ENCODE results near the gene AGBL5.

The AGBL5 gene

GRCh38 chr2:27021253-27022049 lies 30.0 kb upstream of the AGBL5 start:
- DNase-seq: no peak
- in situ Hi-C loops (cut with HindIII; ENCODE audit: low pct_ligation_motif_present, low pct_unique_long_range_greater_than_20kb, low sequenced_read_pairs): no loop called here

- in situ Hi-C loops (cut with HindIII; ENCODE audit: low pct_ligation_motif_present, low pct_unique_long_range_greater_than_20kb, low sequenced_read_pairs): no loop called here
- no peak for DNase-seq
Measured at GRCh38 chr2:27023740-27024139, 27.7 kb upstream of the AGBL5 start.

- no peak for DNase-seq
- in situ Hi-C loops (cut with HindIII; ENCODE audit: low pct_ligation_motif_present, low pct_unique_long_range_greater_than_20kb, low sequenced_read_pairs): no loop called here
Measured at GRCh38 chr2:27024188-27024587, 27.3 kb upstream of the AGBL5 start.

GRCh38 chr2:27024812-27025211 lies 26.7 kb upstream of the AGBL5 start:
- no peak for DNase-seq
- in situ Hi-C loops (cut with HindIII; ENCODE audit: low pct_ligation_motif_present, low pct_unique_long_range_greater_than_20kb, low sequenced_read_pairs): no loop called here

GRCh38 chr2:27025281-27025800 lies 26.1 kb upstream of the AGBL5 start:
- DNase-seq: no peak
- in situ Hi-C loops (cut with HindIII; ENCODE audit: low pct_ligation_motif_present, low pct_unique_long_range_greater_than_20kb, low sequenced_read_pairs): no loop called here

GRCh38 chr2:27025861-27026851 lies 25.3 kb upstream of the AGBL5 start:
- no peak for DNase-seq
- in situ Hi-C loops (cut with HindIII; ENCODE audit: low pct_ligation_motif_present, low pct_unique_long_range_greater_than_20kb, low sequenced_read_pairs): no loop called here

GRCh38 chr2:27027211-27027651 lies 24.2 kb upstream of the AGBL5 start:
- DNase-seq: no peak
- in situ Hi-C loops (cut with HindIII; ENCODE audit: low pct_ligation_motif_present, low pct_unique_long_range_greater_than_20kb, low sequenced_read_pairs): no loop called here

GRCh38 chr2:27029051-27029450 lies 22.4 kb upstream of the AGBL5 start:
- in situ Hi-C loops (cut with HindIII; ENCODE audit: low pct_ligation_motif_present, low pct_unique_long_range_greater_than_20kb, low sequenced_read_pairs): no loop called here
- no peak for DNase-seq

GRCh38 chr2:27032495-27033252 lies 18.8 kb upstream of the AGBL5 start, which contains the start of gene TMEM214:
TSS of gene TMEM214 (plus strand) at chr2:27032965. CDS start at chr2:27033016, 51 bp downstream.
- peak; percentile 90 for DNase-seq
- in situ Hi-C loops (cut with HindIII; ENCODE audit: low pct_ligation_motif_present, low pct_unique_long_range_greater_than_20kb, low sequenced_read_pairs): no loop called here

- DNase-seq: no peak
- in situ Hi-C loops (cut with HindIII; ENCODE audit: low pct_ligation_motif_present, low pct_unique_long_range_greater_than_20kb, low sequenced_read_pairs): no loop called here
Measured at GRCh38 chr2:27033253-27033852, 18.1 kb upstream of the AGBL5 start.

- no peak for DNase-seq
- in situ Hi-C loops (cut with HindIII; ENCODE audit: low pct_ligation_motif_present, low pct_unique_long_range_greater_than_20kb, low sequenced_read_pairs): no loop called here
Measured at GRCh38 chr2:27038012-27038411, 13.5 kb upstream of the AGBL5 start.

GRCh38 chr2:27038631-27039339 lies 12.7 kb upstream of the AGBL5 start:
- in situ Hi-C loops (cut with HindIII; ENCODE audit: low pct_ligation_motif_present, low pct_unique_long_range_greater_than_20kb, low sequenced_read_pairs): no loop called here
- no peak for DNase-seq

- in situ Hi-C loops (cut with HindIII; ENCODE audit: low pct_ligation_motif_present, low pct_unique_long_range_greater_than_20kb, low sequenced_read_pairs): no loop called here
- DNase-seq: no peak
Measured at GRCh38 chr2:27039426-27039825, 12.0 kb upstream of the AGBL5 start.

- in situ Hi-C loops (cut with HindIII; ENCODE audit: low pct_ligation_motif_present, low pct_unique_long_range_greater_than_20kb, low sequenced_read_pairs): no loop called here
- no peak for DNase-seq
Measured at GRCh38 chr2:27039871-27040270, 11.6 kb upstream of the AGBL5 start.

GRCh38 chr2:27040282-27040681 lies 11.2 kb upstream of the AGBL5 start:
- in situ Hi-C loops (cut with HindIII; ENCODE audit: low pct_ligation_motif_present, low pct_unique_long_range_greater_than_20kb, low sequenced_read_pairs): no loop called here
- DNase-seq: no peak

GRCh38 chr2:27041752-27042151 lies 9.7 kb upstream of the AGBL5 start:
- DNase-seq: no peak
- in situ Hi-C loops (cut with HindIII; ENCODE audit: low pct_ligation_motif_present, low pct_unique_long_range_greater_than_20kb, low sequenced_read_pairs): no loop called here

GRCh38 chr2:27042159-27042661 lies 9.3 kb upstream of the AGBL5 start:
- no peak for DNase-seq
- in situ Hi-C loops (cut with HindIII; ENCODE audit: low pct_ligation_motif_present, low pct_unique_long_range_greater_than_20kb, low sequenced_read_pairs): no loop called here

All from ACHN (cell line).